ENCODE results near the gene RHOT2. TPM values are rescaled to one million over a fixed set of nuclear protein-coding genes. Genes with fewer than 3 reads are reported as not detected.

Gene RHOT2
- total and polyA plus RNA-seq, 2 donors (not counting 3 experiments of a cell fraction or from before 2014, with no cell fraction given), result 106 to 139 TPM

DNA sequence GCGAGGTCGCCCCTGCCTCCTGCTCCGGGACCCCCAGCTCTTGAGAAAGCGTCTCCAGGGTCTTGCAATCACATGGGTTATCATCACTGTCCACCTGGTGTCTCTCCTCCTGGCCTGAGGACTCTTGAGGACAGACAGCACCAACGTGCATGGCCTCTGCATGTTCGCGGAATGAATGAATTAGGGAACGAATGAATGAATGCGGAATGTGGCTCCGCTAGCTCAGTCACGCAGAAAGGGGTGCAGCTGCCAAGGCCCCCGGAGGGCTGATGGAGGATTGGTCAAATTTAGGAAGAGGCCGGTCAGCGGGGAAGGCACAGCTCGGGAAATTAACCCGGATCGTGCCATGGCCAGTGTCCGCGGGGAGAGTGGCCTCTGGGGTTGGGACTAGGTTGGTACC is 34.4 kb downstream of the RHOT2 start:
- Histone ChIP-seq H3K9me3 (replicated peaks; ENCODE audit: control insufficient read depth, insufficient read depth, low read length) (no peaks in the 10 kb centered on the region), H4K20me1 (replicated peaks; ENCODE audit: control insufficient read depth, extremely low read depth, insufficient read depth, low read length) (no peaks in the 10 kb centered on the region), H3K27ac (ENCODE audit: insufficient read depth, low read depth, low read length) (no peak overlapping the region), H3K79me2 (ENCODE audit: control insufficient read depth, insufficient read depth, low read length) (no peaks in the 10 kb centered on the region), H3K27me3 (ENCODE audit: control insufficient read depth in 2 of 2, insufficient read depth in 2 of 2, low read length in 2 of 2) (peaks cover 39% of the 10 kb centered on the region in 2 experiments), H2AFZ (ENCODE audit: low read depth, low read length) (no peak overlapping the region), H3K4me1 (ENCODE audit: control insufficient read depth, extremely low read depth, insufficient read depth, low read length) (no peaks in the 10 kb centered on the region), H3K9ac (replicated peaks; ENCODE audit: extremely low read depth, insufficient read depth, low read length) (no peak overlapping the region), H3K36me3 (ENCODE audit: control insufficient read depth in 2 of 2, extremely low read depth in 1 of 2, insufficient read depth in 2 of 2, low read length in 2 of 2) (no peaks in the 10 kb centered on the region), H3K4me2 (ENCODE audit: insufficient read depth, low read length) (no peak overlapping the region), H3K9me1 (replicated peaks; ENCODE audit: control insufficient read depth, extremely low read depth, insufficient read depth, low read length) (no peaks in the 10 kb centered on the region), H3K4me3 (replicated peaks in 1 of 3; ENCODE audit: insufficient read depth in 1 of 3, low read depth in 1 of 3, low read length in 3 of 3) (no peak overlapping the region)
- DNase-seq (ENCODE audit: low read depth, low spot score) (no peak), FAIRE-seq (no peak)
- dilution Hi-C loops (cut with MboI; ENCODE audit: extremely low pct_ligation_motif_present, low sequenced_read_pairs) (no loop called here), intact Hi-C loops (cut with micrococcal nuclease) (no loop called here)
- CTCF ChIA-PET, result interaction anchor here (1.1 to 2.7 kb wide), 4 partner anchors 10 to 355 kb away, joined by 3 to 10 read pairs (median 6); partner anchors contain the start of genes METRN and WDR24
- no TSS peak for BruUV-seq (replicated peaks)
- TF ChIP-seq MYC (IDR thresholded peaks at IDR 0.05; ENCODE audit: low read depth, low read length) (no peak), JUN (IDR thresholded peaks at IDR 0.05; ENCODE audit: borderline replicate concordance, insufficient read depth, insufficient read length, low read depth) (no peak), FOS (IDR thresholded peaks at IDR 0.05; ENCODE audit: borderline replicate concordance, insufficient read depth, low read length) (no peak), CTCF (IDR thresholded peaks at IDR 0.05; ENCODE audit: extremely low read depth in 1 of 2, insufficient read depth in 1 of 2, low read depth in 1 of 2, low read length in 2 of 2) (no peak), GATA2 (IDR thresholded peaks at IDR 0.05; ENCODE audit: insufficient read depth, insufficient read length, low read depth, low read length) (no peak), POLR2A (IDR thresholded peaks at IDR 0.05; ENCODE audit: low read depth, low read length) (no peak), POLR2AphosphoS5 (IDR thresholded peaks at IDR 0.05; ENCODE audit: insufficient read depth, low read depth, low read length) (no peak), EZH2 (IDR thresholded peaks at IDR 0.05; ENCODE audit: borderline replicate concordance, low read depth, low read length, severe bottlenecking) (no peak)
- TF ChIP-seq, protein P1, sequence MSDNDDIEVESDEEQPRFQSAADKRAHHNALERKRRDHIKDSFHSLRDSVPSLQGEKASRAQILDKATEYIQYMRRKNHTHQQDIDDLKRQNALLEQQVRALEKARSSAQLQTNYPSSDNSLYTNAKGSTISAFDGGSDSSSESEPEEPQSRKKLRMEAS (IDR thresholded peaks at IDR 0.05; ENCODE audit: insufficient read depth, insufficient read length), result no peak
- POLR2A ChIA-PET, result interaction anchor here (0.7 kb wide), 1 partner anchor 908 kb away, joined by 3 read pairs; no protein-coding TSS in a partner anchor

All from endothelial cell of umbilical vein (primary cell).